NCI-H128 (cell line): ENCODE measurements around the gene KLHDC4.
A peak's percentile ranks its signal among the peaks of the same experiment; 100 is the strongest.
"Not testable (repeated sequence)": the region's sequence is repeated elsewhere in the genome, so short reads cannot be mapped to it uniquely, and the experiment has no call there.

ENCODE experiments used
- DNase-seq: peaks from one replicate; lab custom pipeline; 2025; ENCODE audit not compliant: unreplicated experiment; lab: John Stamatoyannopoulos, UW

The KLHDC4 gene

DNA sequence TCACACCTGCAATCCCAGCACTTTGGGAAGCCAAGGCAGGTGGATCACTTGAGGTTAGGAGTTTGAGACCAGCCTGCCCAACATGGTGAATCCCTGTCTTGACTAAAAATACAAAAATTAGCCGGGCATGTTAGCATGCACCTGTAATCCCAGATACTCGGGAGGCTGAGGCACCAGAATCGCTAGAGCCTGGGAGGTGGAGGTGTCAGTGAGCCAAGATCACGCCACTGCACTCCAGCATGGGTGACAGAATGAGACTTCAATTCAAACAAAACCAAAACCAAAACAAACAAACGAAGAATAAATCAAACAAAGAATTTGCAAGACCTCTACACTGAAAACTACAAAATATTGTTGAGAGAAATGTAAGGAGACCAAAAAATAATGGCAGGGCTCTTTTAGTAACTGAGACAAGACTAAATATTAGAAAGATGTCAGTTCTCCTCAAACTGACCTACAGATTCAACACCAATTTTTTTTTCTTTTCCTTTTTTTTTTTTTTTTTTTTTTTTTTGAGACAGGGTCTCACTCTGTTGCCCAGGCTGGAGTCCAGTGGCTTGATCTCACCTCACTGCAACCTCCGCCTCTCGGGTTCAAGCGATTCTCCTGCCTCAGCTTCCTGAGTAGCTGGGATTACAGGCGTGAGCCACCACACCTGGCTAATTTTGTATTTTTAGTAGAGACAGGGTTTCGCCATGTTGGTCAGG lies 23.1 kb upstream of the KLHDC4 start:
- not testable (repeated sequence) for DNase-seq

DNA sequence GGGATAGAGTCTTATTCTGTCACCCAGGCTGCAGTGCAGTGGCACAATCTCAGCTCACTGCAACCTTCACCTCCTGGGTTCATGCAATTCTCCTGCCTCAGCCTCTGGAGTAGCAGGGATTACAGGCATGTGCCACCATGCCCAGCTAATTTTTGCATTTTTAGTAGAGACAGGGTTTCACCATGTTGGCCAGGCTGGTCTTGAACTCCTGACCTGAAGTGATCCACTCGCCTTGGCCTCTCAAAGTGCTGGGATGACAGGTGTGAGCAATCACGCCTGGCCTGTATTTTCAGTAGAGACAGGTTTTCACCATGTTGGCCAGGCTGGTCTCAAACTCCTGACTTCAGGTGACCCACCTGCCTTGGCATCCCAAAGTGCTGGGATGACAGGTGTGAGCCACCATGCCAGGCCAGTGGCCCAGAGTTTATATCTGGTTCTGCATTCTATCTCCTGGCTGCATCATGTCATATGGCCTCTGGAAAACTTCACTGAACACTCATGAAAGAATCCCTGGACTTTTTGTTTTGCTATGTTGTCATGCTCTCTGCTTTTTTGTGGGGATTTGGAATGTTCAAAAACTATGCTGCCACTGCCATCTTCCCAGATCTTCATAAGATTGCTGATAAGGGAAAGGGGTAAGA lies 21.8 kb upstream of the KLHDC4 start:
- DNase-seq: not testable (repeated sequence)

DNA sequence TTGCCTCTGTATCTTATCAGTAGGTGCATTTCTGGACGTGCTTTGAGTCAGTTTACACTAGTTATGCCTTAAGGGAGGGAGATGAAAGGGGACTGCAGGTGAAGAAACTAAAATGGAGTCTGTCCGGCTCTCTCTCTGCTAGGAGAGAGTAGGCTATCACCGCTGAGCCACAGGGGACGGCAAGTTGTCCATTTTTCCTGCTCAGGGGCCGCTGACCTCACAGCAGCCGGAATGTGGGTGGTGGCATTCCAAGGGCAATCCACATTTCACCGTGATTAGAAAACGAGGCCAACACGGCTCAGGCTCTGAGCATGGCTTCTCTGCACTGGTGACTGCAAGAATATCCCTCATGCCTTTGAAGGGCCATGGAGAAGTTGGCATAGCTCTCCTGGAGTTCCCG lies 19.0 kb upstream of the KLHDC4 start:
- DNase-seq: no peak

DNA sequence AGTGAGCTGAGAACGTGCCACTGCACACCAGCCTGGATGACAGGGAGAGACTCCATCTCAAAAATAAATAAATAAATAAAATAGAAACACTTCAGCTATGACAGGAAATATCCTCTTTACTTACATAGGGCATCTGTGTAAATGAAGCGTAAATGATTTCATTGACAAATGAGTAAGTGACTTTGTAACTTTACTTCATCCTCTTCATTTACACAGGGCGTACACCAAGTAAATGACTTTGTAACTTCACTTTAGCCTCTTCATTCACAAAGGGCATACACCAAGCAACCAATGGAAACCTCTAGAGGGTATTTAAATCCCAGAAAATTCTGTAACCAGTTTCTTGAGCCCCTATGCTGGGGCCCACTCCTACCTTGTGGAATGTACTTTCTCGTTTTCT lies 16.2 kb upstream of the KLHDC4 start:
- no peak for DNase-seq

DNA sequence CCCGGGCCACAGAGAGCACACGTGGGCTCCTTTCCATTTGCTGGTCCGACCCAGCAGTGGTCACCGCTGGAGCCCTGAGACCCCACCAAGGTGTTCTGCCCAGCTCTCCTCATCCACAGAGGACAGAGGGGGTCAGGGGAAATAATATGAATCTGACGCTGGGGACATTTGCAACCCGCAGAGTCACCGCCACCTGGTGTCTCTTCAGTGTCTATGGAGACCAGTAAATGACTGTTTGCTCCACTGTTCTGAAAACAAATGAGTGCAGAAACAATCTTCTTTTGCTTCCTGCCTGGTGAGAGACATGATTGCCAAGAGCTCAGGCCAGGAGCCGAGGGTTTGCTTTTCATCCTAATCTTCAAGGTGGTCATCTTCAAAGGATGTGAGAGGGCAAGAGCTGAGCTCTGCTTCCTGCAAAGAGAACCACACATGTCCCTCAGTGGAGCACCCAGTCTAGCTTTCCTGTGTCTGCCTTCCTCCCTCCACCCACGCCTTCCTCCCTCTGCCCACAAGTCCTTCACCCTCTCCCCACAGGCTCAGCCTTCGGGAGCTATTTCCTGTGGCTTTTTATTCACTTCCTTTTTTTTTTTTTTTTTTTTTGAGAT lies 14.7 kb upstream of the KLHDC4 start:
- no peak for DNase-seq

DNA sequence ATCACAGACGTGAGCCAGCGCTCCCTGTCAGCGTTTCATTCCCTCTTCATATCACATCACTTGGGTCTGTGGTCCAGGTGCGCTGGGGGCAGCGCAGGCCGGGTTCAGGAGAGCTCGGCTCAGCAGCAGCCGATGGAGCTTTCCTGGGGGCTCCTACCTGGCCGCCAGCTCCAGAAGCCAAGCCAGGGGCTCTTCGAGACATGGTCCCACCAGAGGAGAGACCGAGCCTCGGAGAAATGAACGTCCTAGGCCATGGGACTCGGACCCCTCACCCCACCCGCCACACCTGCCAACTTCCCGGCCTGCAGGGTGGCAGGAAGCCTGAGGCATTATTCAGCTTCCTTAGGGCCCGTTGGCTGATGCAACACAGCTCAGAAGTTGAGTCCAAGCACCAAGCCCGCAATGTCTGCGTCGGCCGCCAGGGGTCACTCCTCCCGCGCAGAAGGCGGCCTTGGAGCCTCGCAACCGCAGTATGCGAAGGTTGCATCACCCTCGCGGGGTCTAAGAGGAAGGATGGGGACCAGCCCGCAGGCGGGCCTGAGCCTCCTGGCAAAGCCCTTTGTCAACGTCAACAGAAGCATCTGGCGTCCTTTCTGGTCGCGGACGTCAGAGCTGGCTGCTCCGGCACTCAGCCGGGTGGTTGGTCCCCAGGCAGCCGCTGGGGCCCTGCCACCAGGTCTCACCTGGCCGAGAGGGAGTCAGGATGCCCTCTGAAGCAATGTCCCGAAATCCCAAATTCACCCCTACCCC lies 13.2 kb upstream of the KLHDC4 start:
- DNase-seq: peak; percentile 46

DNA sequence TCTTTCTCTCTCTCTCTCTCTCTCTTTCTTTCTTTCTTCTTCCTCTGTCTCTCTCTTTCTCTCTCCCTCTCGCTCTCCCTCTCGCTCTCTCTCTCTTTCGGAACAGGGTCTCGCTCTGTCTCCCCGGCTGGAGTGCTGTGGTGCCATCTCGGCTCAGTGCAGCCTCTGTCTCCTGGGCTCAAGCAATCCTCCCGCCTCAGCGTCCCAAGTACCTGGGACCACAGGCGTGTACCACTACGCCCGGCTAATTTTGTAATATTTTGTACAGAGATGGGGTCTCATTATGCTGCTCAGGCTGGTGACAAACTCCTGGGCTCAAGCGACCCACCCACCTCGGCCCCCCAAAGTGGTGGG lies 12.7 kb upstream of the KLHDC4 start:
- DNase-seq: no peak

DNA sequence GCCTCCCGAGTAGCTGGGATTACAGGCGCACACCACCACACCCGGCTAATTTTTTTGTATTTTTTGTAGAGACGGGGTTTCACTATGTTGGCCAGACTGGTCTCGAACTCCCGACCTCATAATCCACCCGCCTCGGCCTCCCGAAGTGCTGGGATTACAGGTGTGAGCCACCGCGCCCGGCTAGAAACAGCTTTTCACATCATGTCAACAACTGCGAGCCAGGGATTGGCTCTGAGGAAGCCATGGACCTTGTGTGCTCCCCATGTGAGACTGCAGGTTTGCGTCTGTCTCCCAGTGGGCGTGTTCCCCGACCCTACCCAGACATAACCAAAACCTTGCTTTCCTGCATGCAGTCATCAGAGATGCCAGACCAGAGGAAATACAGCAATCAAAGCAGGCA lies 8.1 kb upstream of the KLHDC4 start:
- DNase-seq: not testable (repeated sequence)

DNA sequence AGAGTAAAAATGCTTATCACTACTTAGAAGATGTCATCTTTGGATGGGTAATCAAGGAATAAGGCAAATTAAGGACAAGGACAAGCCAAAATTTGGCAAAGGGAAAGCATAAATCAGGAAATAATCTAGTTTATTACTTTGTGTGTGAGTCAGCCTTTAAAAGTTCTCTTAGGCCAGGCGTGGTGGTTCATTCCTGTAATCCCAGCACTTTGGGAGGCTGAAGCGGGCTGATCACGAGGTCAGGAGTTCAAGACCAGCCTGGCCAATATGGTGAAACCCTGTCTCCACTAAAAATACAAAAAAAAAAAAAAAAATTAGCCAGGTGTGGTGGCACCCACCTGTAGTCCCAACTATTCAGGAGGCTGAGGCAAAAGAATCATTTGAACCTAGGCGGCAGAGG lies 1.7 kb upstream of the KLHDC4 start:
- not testable (repeated sequence) for DNase-seq

DNA sequence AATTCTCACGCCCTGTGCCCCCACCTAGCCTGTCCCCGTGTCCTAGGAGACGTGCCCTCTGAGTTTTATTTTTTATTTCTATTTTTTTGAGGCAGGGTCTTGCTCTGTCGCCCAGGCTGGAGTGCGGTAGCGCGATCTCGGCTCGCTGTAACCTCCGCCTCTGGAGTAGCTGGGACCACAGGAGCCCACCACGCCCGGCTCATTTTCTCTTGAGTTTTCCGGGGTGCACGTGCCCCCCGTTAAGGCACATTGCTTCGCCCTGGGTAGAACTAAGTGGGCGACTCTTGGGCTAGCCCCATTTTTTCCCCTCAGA lies 655 bp upstream of the KLHDC4 start:
- no peak for DNase-seq

DNA sequence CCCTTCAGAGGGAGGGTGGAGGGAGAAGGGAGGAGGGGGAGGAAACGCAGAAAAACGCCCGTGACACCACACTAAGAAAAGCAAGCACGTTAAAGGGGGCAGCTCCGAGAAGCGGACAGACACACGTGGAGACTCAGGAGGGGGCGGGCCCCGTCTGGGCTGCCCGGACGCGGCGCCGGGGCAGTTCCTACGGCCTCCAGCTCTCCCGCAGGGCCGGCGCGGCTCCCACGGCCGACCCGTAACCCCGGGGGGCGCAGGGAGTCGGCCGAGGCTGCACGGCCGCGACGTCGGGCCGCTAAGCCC lies 362 bp downstream of the KLHDC4 start:
- no peak for DNase-seq

DNA sequence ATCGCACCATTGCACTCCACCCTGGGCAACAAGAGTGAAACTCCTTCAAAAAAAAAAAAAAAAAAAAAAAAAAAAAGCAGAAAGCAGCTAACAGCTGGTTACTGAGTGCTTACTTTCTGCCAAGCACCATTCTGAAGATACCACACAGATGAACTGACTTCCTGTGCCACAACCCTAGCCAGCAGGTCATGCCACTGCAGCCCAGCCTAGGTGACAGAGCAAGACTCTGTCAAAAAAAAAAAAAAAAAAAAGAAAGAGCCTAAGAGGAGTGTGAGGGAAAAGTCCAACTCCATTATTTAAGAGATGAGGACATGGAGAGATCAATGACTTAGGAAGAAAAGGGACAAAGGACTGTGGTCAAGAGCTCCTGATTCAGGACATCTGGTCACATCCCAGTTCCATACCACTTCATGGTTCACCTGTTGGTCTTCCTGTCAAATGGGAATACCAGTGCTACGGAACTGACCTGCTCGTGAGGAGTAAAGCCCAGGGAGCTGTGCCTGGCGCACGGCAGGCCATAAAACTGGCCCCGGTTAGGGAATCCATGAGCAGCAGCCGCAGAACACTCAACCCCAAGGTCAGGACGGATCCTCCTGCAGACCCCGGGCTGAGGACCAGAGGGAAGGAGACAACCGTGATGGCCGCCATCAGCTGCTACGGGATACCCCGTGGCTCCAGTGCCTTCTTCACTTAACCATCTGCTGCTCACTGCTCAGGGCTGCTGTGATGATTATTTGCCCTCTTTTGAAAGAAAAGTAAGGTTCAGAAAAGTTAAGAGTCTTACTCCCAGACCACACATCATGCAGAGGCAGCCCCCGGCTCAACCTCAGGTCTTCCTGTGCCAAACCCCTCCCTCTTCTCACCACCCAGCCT lies 950 bp downstream of the KLHDC4 start:
- DNase-seq: no peak

DNA sequence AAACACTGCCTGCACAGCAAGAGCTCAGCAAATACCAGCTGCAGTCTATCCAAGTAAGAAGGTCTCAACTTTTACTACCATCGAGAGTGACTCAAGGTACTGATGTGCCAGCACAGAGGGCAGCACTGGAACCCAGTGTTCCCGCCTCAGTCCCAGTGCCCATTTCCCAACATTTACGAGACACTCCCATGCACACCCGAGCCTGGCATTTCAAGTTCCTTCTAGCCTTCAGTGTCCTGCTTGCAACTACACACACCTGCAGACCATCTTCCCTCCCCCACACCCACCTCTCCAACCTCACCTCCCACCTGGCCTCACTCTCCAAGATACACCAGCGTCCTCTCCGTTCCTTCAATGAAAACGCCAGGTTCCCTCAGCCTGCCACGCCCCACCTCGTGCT lies 3.2 kb downstream of the KLHDC4 start:
- DNase-seq: no peak

DNA sequence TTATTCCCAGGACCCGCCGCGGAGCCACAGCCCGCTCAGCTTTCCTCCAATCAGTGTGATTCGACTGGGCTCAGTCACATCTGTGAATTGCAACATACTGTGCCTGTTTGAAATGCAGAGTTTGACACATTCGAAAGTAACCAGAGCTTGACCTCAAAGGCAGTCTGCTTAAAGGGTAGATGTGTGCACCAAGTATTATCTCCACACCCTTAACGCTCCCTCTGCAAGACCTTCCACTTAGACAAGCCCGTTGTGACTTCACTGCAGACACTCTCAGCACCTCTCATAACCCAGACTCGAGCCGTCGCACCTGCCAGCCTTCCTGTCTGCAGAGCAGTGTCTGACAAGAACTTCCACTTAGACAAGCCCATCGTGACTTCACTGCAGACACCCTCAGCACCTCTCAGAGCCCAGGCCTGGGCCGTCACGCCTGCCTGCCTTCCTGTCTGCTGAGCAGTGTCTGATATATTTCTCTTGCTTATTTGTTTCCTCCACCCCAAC lies 3.7 kb downstream of the KLHDC4 start:
- no peak for DNase-seq

DNA sequence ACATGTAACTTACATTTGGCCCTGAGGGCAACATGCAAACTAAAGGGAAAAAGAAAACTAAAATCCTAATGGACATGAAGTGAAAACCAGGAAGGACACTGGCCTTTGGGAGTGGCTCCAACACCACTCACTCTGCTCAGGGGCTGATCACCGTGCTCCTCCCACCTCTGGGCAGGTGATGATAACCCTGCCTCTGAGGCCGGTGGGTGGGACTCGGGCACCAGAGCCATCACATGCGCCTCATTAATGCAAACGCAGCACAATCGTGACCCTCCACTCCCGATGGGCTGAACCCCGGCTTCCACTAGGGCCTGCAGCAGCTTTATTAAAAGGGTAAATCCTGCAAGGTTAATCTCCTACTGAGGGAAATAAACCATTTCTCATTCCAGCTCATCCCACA lies 4.7 kb downstream of the KLHDC4 start:
- no peak for DNase-seq

DNA sequence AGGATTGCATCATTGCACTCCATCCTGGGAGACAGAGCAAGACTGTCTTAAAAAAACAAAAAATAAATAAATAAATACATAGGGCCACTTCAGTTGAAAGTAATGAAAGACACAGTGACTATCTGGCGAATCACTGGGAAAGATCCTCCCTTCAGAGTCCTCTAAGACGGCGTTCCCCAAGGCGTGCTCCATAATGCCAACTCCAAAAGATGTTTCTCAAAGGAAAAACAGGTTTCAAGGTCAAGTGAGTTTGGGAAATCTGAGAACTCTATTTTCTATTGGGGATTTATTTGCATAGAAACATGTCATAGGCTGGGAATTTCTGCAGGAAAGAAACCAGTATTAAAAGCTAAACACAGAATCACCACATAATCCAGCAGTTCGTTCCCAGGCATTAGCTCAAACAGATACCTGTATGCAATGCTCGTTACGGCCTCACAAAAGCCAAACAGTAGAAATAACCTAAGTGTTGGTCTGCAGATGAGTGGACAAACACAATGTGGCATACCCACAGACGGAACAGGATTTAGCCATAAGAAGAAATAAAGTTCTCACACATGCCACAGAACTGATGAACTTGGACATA lies 7.9 kb downstream of the KLHDC4 start:
- DNase-seq: no peak

DNA sequence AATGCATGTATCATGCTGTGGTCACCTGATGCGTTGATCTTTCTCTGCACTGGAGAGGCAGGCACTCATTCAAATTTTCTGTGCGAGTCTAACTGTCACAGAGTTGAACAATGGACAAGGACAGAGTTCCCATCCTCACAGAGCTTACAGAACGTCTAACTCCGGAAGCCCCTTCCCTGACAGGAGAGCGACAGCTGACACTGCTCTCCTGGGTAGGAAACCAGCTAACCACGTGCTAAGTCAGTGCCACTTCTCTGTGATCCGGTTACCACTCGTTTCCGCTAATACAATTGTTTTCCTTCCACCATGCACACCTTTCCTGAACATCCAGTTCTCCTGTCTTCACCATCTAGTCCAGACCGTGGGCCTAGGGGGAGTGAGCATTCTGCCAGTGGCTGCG lies 11.3 kb downstream of the KLHDC4 start:
- DNase-seq: no peak

DNA sequence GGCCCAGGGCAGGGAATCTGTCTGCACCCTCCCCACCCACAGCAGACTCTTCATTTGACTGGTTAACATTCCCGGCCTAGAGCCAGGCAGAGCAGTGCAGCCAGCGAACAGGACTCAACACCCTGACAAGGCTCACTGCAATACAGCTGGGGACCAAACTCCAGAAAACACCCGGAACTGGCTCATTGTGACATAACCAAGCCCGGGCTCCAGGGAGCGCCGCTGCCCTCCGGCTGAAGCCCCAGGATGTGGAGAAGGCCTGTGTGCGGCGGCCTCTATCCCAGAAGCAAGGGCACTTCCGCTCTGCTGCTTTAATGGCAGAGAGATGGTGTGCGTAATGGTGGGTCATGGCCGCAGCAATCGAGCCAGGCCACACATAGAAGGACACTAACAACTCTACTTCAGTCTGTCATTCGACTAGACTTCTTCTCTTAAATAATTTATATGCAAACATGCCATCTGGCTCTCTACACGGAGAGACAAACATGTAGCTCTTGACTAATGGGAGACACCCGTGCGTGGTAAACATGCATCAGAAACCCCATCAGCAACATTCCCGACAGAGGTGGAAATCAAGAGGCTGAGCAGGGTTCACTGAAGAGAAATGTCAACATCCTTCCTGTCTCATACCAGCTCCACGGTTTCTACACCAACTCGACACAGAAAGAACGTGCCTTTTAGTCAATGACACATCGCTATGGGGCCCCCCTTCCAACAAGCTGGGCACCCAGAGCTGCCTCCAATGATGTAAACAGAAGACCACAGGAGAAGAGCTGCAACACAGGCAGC lies 18.0 kb downstream of the KLHDC4 start:
- DNase-seq: no peak

DNA sequence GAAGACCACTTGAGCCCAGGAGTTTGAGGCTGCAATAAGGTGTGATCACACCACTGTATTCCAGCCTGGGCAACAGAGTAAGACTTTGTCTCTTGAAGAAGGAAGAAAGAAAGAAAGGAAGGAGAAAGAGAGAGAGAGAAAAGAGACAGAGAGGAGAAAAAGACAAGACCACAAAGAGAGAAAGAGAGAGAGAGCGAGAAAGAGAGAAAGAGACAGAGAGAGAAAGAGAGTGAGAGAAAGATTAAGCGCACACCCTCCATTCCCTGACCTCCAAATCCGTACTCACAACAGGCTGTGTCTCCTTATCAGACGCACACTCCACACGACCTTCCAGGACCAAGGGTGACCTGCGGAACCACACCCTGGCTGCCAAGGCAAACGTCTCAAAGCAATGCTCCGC lies 19.6 kb downstream of the KLHDC4 start:
- DNase-seq: no peak
